K562 (cell line): Measurements from ENCODE around the gene IGFBP7. TPM values are rescaled to one million over a fixed set of nuclear protein-coding genes. Genes with fewer than 3 reads are reported as not detected.

Source experiments
- ATAC-seq: fragments of 200-7000 bp; cut with Tn5 transposase; 3 replicates; pipeline ENCODE4 v1.9.1; 2020; ENCODE audit warnings: moderate library complexity
- BruUV-seq: library from RNA; stranded (reverse); fragments of 400-500 nt; replicated peaks from 2 replicates; lab custom pipeline; 2021; lab: Mats Ljungman, UMichigan
- CTCF ChIA-PET: fragments of 300-600 bp; formaldehyde crosslinking; extraction: SDS; loops from one replicate; lab custom pipeline; 2021; ENCODE audit warnings: low intra/inter-chr PET ratio; lab: Yijun Ruan, JAX
- POLR2A ChIA-PET: fragments of 300-600, 350-650 bp; sonication (Branson Sonifier 250); formaldehyde crosslinking; extraction: SDS; loops from one replicate; lab custom pipeline; 2021; ENCODE audit warnings: antibody characterized with exemption, inconsistent platforms; lab: Yijun Ruan, JAX
- DNase-seq, 4 experiments: peaks; one replicate each; pipeline versions ENCODE4 v3.0.0 to v3.0.0-alpha.2; 2011 to 2018; ENCODE audit warnings: low spot score in 3 of 4, mixed read lengths in 3 of 4; ENCODE audit errors: extremely low read depth in 1 of 4
- FAIRE-seq: peaks from 2 replicates; lab custom pipeline; 2011; peaks lifted over from hg19 to GRCh38; lab: Jason Lieb, UNC
- H2AFZ ChIP-seq: 2 replicates; pipeline ENCODE4 v1.6.0; 2011; ENCODE audit warnings: low read depth, low read length, control low read depth, inconsistent platforms
- H3K27ac ChIP-seq: fragments of 200-600 bp; 3 replicates; pipeline ENCODE4 v1.8.0; 2011; ENCODE audit warnings: low read depth, mild to moderate bottlenecking, control low read depth, inconsistent platforms, low read length, moderate library complexity, mixed read lengths; ENCODE audit errors: extremely low read depth
- H3K27me3 ChIP-seq, 2 experiments: fragments of 300-600 bp in 1 of 2; 2 replicates in 1 of 2; 3 replicates in 1 of 2; pipeline versions ENCODE4 v1.6.0 to v1.8.0; 2011; ENCODE audit warnings: inconsistent platforms in 2 of 2, low read length in 2 of 2, mild to moderate bottlenecking in 1 of 2, mixed read lengths in 1 of 2, moderate library complexity in 1 of 2; ENCODE audit not compliant: control insufficient read depth in 2 of 2, insufficient read depth in 2 of 2
- H3K36me3 ChIP-seq: fragments of 300-600 bp; 3 replicates; pipeline ENCODE4 v1.8.0; 2011; ENCODE audit warnings: mild to moderate bottlenecking, low read length, inconsistent platforms; ENCODE audit not compliant: control insufficient read depth, insufficient read depth
- H3K4me1 ChIP-seq, 2 experiments: fragments of 200-600 bp in 1 of 2; replicated peaks in 1 of 2; 2 replicates in 1 of 2; 3 replicates in 1 of 2; pipeline versions ENCODE4 v1.5.1 to v1.8.0; 2011; ENCODE audit warnings: inconsistent platforms in 2 of 2, low read length in 2 of 2, mild to moderate bottlenecking in 1 of 2, mixed read lengths in 1 of 2, moderate library complexity in 1 of 2; ENCODE audit not compliant: control insufficient read depth in 2 of 2, insufficient read depth in 2 of 2
- H3K4me2 ChIP-seq: 2 replicates; pipeline ENCODE4 v1.6.1; 2011; ENCODE audit warnings: low read length, control low read depth, inconsistent platforms, mixed read lengths; ENCODE audit not compliant: insufficient read depth
- H3K4me3 ChIP-seq: fragments of 200-600 bp; sonication (generic), shearing (Covaris generic); 2 replicates; pipeline ENCODE4 v1.5.1; 2016; ENCODE audit warnings: control low read depth, inconsistent platforms
- H3K79me2 ChIP-seq: fragments of 200-600 bp; 3 replicates; pipeline ENCODE4 v1.8.0; 2011; ENCODE audit warnings: low read length, inconsistent platforms; ENCODE audit not compliant: control insufficient read depth, insufficient read depth
- H3K9ac ChIP-seq, 2 experiments: 2 replicates each; pipeline versions ENCODE4 v1.6.0 to v1.6.1; 2011; ENCODE audit warnings: low read depth in 2 of 2, low read length in 2 of 2, control low read depth in 1 of 2, inconsistent platforms in 1 of 2, mild to moderate bottlenecking in 1 of 2, mixed read lengths in 1 of 2; ENCODE audit not compliant: insufficient read depth in 1 of 2
- H3K9me1 ChIP-seq: one replicate; pipeline ENCODE4 v1.6.0; 2011; ENCODE audit warnings: inconsistent platforms, mild to moderate bottlenecking, low read length, moderate library complexity; ENCODE audit not compliant: control insufficient read depth, insufficient read depth
- H3K9me3 ChIP-seq: replicated peaks from 2 replicates; pipeline ENCODE4 v1.5.1; 2011; ENCODE audit warnings: low read depth, low read length, inconsistent platforms; ENCODE audit not compliant: control insufficient read depth, insufficient read depth
- H4K20me1 ChIP-seq: replicated peaks from 2 replicates; pipeline ENCODE4 v1.6.1; 2011; ENCODE audit warnings: low read length, inconsistent platforms, mixed read lengths; ENCODE audit not compliant: control insufficient read depth, insufficient read depth
- BDP1 ChIP-seq: IDR thresholded peaks from 3 replicates; pipeline ENCODE4 v1.6.1; 2011; ENCODE audit not compliant: insufficient read length, insufficient read depth
- BRD4 ChIP-seq: fragments of 200-600 bp; sonication (generic); IDR thresholded peaks from 2 replicates; pipeline ENCODE4 v1.6.1; 2017; ENCODE audit warnings: inconsistent platforms
- NCOA1 ChIP-seq: fragments of 450-650 bp; IDR thresholded peaks from 2 replicates; pipeline ENCODE4 v1.6.1; 2016; ENCODE audit warnings: low read depth
- PHF8 ChIP-seq: fragments of 200-600 bp; sonication (generic); IDR thresholded peaks from 2 replicates; pipeline ENCODE4 v1.6.1; 2012; ENCODE audit warnings: mixed run types, mild to moderate bottlenecking, inconsistent platforms, low read length, moderate library complexity, borderline replicate concordance
- WGBS: fragments of 100-300 bp; shearing (Covaris generic); methylation state at CpG from one replicate; pipeline ENCODE4 v1.1.6; 2016; ENCODE audit warnings: low coverage, mixed read lengths; ENCODE audit not compliant: insufficient coverage; ENCODE audit errors: missing lambda C conversion rate; 5-methylcytosine and 5-hydroxymethylcytosine counted together
- in situ Hi-C: fragments of 300-500 bp; cut with MboI; formaldehyde crosslinking; loops from 4 replicates; pipeline ENCODE4 v1.15.0; 2018; ENCODE audit warnings: inconsistent platforms, mixed read lengths
- intact Hi-C: fragments of 100-400 bp; cut with micrococcal nuclease; formaldehyde crosslinking; loops from 2 replicates; pipeline ENCODE4 v1.14.2; 2022
- polyA plus RNA-seq, 8 experiments: library from polyadenylated mRNA; depleted of rRNA in 4 of 8; stranded (reverse) in 5 of 8; unstranded in 3 of 8; fragments of >200 nt; fragmentation: Nextera tagmentation in 2 of 8; fragmentation: Illumina TruSeq in 1 of 8; extraction: Ambion mirVana in 2 of 8; extraction: Trizol in 1 of 8; gene quantifications; 2 replicates each; pipeline versions ENCODE4 v1.2.1 to v1.2.3, GENCODE V29; 2011 to 2014; ENCODE audit warnings: inconsistent platforms in 1 of 8, missing spikeins in 1 of 8
- total RNA-seq, 7 experiments: library from RNA; depleted of rRNA in 6 of 7; stranded (reverse); fragments of >200 nt in 6 of 7; fragmentation: Illumina TruSeq in 2 of 7; extraction: Trizol in 2 of 7; gene quantifications; 2 replicates each; pipeline versions ENCODE4 v1.2.1 to v1.2.3, GENCODE V29; 2011 to 2021; ENCODE audit warnings: low replicate concordance in 1 of 7
- TF ChIP-seq, protein P1 (sequence below): fragments of 250-450 bp; sonication (Bioruptor Pico); IDR thresholded peaks from 2 replicates; pipeline ENCODE4 v1.6.1; 2021; ENCODE audit warnings: mild to moderate bottlenecking
- TF ChIP-seq, protein P2 (sequence below): sonication (generic); formaldehyde crosslinking; IDR thresholded peaks from 2 replicates; pipeline ENCODE4 v1.8.0; 2023; ENCODE audit warnings: mild to moderate bottlenecking, missing genetic modification reagents
- TF ChIP-seq, protein P3 (sequence below), 2 experiments: fragments of 450-650 bp in 1 of 2; IDR thresholded peaks; 2 replicates each; pipeline ENCODE4 v1.6.1; 2011 to 2017; ENCODE audit warnings: low read depth in 2 of 2, antibody characterized with exemption in 1 of 2, borderline replicate concordance in 1 of 2, low read length in 1 of 2, mild to moderate bottlenecking in 1 of 2, mixed read lengths in 1 of 2; ENCODE audit not compliant: control insufficient read depth in 1 of 2
- TF ChIP-seq, protein P4 (sequence below), 2 experiments: fragments of 450-650 bp; conservative IDR thresholded peaks; 2 replicates each; pipeline ENCODE4 v1.6.1; 2017; ENCODE audit warnings: mild to moderate bottlenecking in 2 of 2, moderate library complexity in 2 of 2

IGFBP7 gene
- total and polyA plus RNA-seq, 9 of the 15 experiments (the other 6 are each of a cell fraction or from before 2014, with no cell fraction given): 0.27 to 0.49 (median 0.29) TPM; not detected in 6

DNA sequence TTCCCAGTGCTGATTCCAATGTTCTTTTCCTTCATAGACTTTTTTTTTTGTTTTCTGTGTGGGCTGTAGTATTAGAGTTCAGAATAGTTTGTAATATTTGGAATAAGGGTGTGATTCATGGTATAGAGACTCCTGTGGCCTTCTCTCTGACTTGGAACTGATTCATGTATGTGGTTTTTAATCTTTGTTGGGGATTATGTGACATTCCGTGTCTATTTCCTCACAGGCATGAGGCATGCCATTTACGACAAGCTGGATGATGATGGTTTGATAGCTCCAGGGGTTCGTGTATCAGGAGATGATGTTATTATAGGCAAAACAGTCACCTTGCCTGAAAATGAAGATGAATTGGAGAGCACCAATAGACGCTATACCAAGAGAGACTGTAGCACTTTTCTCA is 87.1 kb downstream of the IGFBP7 start:
- Histone ChIP-seq H3K79me2 (no peaks in the 10 kb centered on the region; the same call in 2 of the 3 replicates), H3K36me3 (peaks cover 98% of the 10 kb centered on the region), H3K4me2 (no peak overlapping the region), H4K20me1 (no peaks in the 10 kb centered on the region; the same call in 1 of the 2 replicates), H3K27ac (no peak overlapping the region), H3K9me1 (no peaks in the 10 kb centered on the region), H3K9me3 (no peaks in the 10 kb centered on the region), H3K9ac (no peak overlapping the region), H3K27me3 (no peaks in the 10 kb centered on the region), H2AFZ (no peak overlapping the region), H3K4me3 (no peak overlapping the region), H3K4me1 (no peaks in the 10 kb centered on the region)
- ChIA-PET CTCF (no interaction called here), POLR2A (no interaction called here)
- TF ChIP-seq, protein P1, sequence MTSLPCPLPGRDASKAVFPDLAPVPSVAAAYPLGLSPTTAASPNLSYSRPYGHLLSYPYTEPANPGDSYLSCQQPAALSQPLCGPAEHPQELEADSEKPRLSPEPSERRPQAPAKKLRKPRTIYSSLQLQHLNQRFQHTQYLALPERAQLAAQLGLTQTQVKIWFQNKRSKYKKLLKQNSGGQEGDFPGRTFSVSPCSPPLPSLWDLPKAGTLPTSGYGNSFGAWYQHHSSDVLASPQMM: no peak
- TF ChIP-seq NCOA1: no peak
- no peak for TF ChIP-seq PHF8
- TF ChIP-seq, protein P2, sequence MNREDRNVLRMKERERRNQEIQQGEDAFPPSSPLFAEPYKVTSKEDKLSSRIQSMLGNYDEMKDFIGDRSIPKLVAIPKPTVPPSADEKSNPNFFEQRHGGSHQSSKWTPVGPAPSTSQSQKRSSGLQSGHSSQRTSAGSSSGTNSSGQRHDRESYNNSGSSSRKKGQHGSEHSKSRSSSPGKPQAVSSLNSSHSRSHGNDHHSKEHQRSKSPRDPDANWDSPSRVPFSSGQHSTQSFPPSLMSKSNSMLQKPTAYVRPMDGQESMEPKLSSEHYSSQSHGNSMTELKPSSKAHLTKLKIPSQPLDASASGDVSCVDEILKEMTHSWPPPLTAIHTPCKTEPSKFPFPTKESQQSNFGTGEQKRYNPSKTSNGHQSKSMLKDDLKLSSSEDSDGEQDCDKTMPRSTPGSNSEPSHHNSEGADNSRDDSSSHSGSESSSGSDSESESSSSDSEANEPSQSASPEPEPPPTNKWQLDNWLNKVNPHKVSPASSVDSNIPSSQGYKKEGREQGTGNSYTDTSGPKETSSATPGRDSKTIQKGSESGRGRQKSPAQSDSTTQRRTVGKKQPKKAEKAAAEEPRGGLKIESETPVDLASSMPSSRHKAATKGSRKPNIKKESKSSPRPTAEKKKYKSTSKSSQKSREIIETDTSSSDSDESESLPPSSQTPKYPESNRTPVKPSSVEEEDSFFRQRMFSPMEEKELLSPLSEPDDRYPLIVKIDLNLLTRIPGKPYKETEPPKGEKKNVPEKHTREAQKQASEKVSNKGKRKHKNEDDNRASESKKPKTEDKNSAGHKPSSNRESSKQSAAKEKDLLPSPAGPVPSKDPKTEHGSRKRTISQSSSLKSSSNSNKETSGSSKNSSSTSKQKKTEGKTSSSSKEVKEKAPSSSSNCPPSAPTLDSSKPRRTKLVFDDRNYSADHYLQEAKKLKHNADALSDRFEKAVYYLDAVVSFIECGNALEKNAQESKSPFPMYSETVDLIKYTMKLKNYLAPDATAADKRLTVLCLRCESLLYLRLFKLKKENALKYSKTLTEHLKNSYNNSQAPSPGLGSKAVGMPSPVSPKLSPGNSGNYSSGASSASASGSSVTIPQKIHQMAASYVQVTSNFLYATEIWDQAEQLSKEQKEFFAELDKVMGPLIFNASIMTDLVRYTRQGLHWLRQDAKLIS (CRISPR knock-in tag): no peak
- TF ChIP-seq BDP1: no peak
- TF ChIP-seq BRD4: no peak
- TF ChIP-seq, protein P3, sequence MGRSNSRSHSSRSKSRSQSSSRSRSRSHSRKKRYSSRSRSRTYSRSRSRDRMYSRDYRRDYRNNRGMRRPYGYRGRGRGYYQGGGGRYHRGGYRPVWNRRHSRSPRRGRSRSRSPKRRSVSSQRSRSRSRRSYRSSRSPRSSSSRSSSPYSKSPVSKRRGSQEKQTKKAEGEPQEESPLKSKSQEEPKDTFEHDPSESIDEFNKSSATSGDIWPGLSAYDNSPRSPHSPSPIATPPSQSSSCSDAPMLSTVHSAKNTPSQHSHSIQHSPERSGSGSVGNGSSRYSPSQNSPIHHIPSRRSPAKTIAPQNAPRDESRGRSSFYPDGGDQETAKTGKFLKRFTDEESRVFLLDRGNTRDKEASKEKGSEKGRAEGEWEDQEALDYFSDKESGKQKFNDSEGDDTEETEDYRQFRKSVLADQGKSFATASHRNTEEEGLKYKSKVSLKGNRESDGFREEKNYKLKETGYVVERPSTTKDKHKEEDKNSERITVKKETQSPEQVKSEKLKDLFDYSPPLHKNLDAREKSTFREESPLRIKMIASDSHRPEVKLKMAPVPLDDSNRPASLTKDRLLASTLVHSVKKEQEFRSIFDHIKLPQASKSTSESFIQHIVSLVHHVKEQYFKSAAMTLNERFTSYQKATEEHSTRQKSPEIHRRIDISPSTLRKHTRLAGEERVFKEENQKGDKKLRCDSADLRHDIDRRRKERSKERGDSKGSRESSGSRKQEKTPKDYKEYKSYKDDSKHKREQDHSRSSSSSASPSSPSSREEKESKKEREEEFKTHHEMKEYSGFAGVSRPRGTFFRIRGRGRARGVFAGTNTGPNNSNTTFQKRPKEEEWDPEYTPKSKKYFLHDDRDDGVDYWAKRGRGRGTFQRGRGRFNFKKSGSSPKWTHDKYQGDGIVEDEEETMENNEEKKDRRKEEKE (IDR thresholded peaks at IDR 0.05; ENCODE audit: borderline replicate concordance in 1 of 2, control insufficient read depth in 1 of 2, low read depth in 2 of 2, low read length in 1 of 2): no peak
- TF ChIP-seq, protein P4, sequence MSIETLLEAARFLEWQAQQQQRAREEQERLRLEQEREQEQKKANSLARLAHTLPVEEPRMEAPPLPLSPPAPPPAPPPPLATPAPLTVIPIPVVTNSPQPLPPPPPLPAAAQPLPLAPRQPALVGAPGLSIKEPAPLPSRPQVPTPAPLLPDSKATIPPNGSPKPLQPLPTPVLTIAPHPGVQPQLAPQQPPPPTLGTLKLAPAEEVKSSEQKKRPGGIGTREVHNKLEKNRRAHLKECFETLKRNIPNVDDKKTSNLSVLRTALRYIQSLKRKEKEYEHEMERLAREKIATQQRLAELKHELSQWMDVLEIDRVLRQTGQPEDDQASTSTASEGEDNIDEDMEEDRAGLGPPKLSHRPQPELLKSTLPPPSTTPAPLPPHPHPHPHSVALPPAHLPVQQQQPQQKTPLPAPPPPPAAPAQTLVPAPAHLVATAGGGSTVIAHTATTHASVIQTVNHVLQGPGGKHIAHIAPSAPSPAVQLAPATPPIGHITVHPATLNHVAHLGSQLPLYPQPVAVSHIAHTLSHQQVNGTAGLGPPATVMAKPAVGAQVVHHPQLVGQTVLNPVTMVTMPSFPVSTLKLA (conservative IDR thresholded peaks at IDR 0.05): no peak
- DNase-seq (no peak), FAIRE-seq (no peak), ATAC-seq (no peak)
- 64% methylated on average over 4 of the region's 4 CpGs for WGBS
- in situ Hi-C loops: no loop called here
- intact Hi-C loops: no loop called here
- BruUV-seq: TSS peak; percentile 6
